Activated gamma-delta T cell treated with Interleukin-2 at 50 U/mL for 16 hours (primary cell): ENCODE measurements around the gene NTM.

ENCODE experiments used
- DNase-seq: peaks from one replicate; pipeline ENCODE4 v3.0.0-alpha.2; 2020

The NTM gene

DNA sequence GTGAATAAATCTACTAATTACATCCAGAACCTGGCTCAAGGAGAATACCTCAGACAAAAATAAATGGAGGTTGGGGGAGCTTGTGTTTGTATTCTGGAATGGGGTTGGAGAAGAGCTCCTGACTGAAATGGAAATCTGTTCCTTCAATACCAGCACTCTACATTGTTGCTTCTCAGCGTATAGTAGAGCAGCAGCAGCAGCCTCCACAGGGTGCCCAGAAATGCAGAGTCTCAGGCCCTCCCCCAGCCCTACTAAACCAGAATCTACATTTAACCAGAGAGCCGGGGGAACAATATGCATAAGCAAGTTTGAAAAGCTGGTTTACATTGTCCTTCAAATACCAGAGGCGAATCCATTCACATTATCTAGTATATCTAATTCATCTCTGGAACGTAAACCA is 474.8 kb downstream of the NTM start:
- no peak for DNase-seq

DNA sequence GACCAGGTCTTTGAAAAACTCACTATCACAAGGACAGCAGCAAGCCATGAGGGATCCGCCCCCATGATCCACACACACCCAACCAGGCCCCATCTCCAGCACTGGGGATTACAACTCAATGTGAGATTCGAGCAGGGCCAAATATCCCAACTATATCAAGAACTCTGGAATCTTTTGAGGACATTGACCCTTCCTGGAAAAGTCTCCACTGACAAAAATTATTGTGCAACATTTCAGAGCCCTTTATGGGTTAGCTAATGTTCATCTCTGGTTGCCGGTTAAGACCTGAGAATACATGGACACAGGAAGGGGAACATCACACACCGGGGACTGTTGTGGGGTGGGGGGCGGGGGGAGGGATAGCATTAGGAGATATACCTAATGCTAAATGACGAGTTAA is 479.1 kb downstream of the NTM start:
- DNase-seq = no peak

DNA sequence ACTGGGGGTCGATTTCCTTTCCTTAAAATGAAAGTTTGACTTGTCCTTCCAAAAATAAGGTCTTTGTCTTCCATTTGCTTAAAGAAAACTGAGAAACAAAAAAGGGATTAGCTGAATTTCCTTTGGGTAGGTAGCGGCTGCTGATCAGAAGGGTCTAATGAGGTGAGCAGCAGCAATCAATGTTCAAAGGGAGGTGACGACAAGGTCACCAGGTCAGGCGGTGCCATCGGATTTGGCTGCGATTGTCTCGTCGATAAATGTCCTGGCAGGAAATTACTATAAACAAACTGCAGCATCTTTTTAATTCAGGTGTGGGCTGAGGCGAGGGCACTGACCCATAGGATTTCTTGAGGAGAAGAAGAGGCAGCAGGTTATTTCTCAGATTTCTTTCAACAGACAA is 480.1 kb downstream of the NTM start:
- no peak for DNase-seq

DNA sequence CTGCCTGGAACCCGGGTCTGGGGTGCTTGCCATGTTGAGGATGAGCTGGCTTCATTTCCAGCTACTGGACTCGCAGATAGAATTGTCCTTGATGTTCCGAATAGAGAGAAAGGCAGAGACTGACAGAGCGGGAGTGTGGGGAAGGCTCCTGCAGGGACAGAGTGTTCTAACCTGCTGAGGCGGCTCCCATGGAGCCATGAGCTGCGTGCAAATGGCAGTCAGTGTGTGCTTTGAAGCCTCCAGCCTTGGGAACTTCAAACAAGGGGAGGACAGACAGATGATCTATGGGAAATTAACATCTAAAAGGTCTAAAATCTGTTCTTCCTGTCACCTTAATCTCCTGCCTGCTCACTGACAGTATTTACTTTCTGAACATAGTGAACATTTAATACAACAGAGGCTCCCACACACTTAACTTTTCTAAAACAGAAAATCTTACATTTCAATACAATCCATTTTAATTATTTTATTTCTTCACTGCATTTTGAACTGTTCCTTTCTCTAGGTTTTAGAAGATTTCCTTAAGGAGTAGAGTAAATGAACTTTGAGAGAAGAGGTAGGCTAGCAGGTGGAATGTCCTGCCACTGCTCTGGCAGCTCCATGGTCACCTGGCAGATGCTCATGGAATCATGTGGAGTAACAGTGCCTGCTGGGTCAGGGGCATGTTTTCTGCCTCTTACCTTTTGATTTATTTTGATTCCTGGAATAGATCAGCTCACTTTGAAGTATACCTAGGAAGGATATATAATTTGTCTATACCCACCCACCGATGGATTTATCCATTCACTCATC is 481.7 kb downstream of the NTM start:
- no peak for DNase-seq

DNA sequence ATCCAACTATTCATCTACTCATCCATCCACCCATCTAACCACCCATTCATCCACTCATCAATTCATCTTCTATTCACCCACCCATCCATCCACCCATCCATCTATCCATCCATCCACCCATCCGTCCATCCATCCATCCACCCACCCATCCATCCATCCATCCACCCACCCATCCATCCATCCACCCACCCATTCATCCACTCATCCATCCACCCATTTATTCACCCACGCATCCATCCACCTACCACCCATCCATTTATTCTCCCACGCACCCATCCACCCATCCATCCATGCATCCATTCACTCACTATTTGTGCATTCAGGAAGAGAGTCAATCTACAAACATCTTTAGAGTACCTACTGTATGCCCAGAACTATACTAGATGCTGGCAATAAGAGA is 482.3 kb downstream of the NTM start:
- no peak for DNase-seq

DNA sequence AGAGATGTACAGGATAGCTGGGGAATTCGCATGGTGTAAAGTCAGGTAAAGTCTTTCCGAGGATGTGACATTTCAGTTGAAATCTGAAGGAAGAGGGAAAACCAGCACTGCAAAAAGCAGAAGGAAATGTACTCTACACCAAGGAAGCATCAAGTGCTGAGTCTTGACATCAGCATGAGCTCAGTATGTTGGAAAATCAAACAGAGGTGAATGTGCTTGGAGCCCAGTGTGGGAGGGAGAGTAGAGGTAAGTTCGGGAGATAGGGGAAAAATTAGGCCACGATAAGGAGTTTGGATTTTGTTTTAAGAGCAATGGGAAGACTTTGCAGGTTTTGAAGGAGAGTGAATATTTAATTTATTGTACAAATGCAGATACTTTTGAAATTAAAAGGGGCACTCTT is 484.0 kb downstream of the NTM start:
- DNase-seq = no peak

DNA sequence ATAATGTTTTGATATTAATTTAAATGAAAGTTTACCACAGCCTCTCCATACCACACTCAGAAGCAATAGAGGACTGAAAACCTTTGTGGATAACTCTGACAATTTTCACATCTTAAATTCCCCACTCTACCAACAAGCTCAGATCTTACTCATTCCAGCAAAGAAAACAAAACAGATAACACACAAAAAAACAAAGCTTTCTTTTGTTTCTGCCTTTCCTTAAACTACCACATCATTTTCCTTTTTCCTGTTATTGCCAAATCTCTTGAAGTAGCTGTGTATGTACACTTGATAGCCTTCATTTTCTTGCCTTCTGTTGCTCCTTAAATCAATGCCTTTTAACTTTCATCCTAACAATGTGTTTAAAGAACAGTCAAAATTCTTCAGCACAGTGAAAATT is 484.9 kb downstream of the NTM start:
- no peak for DNase-seq

DNA sequence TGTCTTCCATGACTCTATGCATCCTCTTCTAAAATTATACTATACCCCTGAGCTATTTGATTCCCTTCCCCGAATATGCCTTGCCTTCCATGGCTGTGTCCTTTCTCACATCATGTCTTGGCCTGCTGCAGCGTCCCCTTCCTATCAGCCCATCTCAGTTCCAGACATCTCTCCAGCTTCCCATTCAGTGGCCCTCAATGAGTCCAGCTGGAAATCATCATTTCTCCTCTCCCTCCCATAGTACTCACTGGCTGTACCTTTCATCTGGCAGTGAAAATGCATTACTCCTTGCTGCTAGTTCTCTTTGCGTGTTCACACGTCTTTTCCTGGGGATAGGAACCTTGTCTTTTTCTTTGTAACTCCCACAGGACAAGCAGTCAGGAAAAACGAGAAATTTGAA is 486.8 kb downstream of the NTM start:
- no peak for DNase-seq

DNA sequence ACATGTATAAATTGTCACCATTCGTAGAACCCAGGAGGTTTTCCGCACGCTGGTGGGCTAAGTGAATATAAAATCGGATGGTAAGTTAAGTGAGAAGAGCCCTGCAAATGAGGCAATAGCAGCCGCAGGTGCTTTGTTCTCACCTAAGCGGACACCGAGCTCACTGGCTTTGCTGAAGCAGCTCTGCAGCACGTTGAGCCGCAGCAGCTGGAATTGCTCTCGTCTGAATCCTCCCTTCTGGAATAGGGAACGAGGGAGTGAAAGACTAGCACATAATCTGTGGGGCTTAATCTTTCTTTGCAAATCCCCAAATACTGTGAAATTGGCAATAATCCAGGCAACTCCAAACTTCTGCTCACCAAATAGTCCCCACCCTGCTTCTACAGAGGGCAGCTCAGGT is 488.1 kb downstream of the NTM start:
- no peak for DNase-seq

DNA sequence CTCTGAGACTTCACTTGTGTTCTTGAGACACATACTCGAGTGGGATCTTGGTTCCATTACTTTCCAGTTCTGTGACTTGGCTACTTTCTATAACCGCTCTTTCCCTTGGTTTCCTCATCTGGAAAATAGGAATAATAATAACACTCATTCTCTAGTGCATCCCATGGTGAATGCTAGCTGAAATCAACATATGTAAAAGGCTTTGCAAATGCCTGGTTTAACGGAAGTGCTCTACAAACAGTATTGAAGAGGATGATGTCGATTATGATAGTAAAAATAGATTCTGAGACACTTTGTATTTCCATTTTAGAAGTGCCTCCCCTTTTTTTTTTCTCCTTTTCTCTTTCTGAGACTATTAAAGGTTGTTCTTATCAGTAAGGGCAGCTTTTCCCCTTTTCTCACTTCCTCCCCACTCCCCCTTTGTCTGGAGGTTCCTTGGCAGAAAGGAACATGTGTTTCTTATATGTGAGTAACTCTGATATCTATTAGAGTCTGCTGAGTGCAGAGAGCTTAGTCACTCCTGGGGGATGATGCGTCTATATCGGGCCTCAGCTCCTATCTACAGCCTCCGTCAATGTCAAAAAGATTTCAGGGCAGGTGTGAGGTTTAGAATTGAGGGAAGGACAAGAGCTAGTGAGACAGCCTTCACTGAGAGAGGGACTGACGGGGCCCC is 489.3 kb downstream of the NTM start:
- DNase-seq = no peak

DNA sequence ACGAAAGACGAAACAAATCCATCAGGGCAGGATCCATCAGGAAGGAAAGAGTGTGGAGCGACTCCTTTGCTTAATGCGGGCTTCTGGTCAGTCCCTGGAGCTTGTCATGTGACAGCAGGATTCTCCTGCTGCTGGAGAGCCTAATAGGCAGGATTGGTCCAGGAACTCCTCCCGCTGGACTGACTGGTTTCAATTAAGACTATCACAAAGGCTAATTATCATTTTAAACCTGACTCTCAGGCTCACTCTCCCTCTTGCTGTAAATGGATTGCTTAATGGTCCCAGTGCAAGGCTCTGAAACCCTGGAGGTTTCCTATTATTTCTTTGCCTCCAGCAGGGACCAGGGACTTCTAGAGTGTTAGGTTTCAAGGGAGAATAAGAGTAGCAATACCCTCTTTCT is 493.8 kb downstream of the NTM start:
- no peak for DNase-seq

DNA sequence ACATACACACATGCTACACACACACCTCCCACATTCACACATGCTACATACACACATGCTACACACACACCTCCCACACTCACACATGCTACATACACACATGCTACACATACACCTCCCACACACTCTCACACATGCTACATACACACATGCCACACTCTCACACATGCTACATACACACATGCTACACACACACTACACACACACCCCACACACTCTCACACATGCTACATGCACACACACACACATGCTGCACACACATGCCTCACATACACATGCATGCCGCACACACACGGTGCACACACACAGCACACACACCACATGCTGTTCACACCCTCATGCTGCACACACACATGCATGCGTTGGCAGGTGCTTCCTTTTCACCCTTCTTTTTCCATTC is 495.4 kb downstream of the NTM start:
- no peak for DNase-seq

DNA sequence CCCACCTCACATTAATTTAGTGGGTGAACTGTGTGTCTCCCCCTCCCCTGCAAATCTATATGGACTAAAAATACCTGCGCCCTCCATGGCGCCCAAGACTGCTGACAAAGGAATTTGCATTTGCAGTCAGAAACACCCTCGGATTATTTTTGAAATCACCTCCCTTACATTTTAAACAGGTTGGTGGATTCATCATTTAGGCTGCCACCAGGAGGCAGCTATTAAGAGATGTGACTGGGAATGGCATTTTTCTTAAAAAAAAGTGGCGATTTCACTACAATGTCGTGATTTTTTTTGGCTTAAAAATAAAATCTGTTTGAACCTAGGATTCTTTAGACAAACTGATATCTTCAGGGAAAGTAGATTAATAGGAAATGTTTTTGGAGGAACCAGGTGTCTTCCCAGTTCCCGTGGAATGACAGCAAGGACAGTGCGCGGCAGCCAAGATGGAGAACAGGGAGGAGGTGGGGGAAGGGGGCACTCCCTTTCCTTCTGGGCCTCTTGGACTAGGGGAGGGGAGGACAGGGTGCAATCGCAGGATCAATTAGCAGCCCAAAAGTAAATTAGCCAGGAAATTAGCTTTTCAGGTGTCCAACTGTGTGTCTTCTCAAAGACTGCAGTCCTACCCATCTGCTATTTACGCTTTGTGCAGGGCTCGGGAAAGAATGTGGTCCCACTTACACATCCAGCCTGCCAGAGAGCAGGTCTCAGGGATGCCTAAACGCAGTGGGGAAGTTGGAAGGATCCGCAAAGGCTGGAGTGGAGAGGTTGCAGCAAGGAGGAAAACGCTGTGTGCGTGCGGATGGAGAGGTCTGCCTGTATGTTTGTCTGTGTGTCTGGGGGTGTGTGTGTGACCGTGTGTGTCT is 496.4 kb downstream of the NTM start:
- no peak for DNase-seq

DNA sequence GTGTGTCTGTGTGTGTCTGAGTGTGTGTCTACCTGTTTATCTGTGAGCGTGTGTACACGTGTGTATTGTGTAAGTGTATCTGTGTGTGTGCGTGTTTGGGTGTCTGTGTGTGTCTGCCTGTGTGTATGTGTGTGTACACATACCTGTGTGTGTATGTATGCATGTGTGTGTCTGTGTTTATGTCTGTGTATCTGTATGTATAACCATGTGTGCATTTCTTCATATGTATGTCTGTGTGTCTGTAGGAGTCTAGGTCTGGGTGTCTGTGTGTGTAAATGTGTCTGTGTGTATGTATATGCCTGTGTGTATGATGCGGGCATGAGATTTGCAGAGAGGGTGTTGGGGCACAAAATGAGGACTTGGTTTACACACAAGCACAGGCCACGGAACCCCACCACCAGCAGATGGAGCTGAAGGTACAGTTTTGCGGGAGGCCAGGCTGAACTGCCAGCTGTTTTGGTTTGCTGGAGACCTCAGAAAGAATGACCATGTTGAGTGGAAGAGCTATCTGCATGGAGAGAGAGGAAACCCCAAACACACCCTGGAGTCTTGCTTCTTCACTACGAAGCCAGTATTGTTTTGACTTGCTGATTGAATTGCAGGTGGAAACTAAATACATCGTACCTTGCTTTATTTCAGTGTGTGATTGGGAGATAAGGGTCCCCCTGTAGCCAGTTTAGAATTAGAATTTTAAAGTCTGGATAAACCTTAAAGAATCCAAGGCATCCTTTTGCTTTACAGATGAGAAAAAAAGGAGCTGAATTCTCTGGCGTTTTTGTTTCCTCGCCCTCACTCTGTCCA is 497.2 kb downstream of the NTM start:
- DNase-seq = no peak

DNA sequence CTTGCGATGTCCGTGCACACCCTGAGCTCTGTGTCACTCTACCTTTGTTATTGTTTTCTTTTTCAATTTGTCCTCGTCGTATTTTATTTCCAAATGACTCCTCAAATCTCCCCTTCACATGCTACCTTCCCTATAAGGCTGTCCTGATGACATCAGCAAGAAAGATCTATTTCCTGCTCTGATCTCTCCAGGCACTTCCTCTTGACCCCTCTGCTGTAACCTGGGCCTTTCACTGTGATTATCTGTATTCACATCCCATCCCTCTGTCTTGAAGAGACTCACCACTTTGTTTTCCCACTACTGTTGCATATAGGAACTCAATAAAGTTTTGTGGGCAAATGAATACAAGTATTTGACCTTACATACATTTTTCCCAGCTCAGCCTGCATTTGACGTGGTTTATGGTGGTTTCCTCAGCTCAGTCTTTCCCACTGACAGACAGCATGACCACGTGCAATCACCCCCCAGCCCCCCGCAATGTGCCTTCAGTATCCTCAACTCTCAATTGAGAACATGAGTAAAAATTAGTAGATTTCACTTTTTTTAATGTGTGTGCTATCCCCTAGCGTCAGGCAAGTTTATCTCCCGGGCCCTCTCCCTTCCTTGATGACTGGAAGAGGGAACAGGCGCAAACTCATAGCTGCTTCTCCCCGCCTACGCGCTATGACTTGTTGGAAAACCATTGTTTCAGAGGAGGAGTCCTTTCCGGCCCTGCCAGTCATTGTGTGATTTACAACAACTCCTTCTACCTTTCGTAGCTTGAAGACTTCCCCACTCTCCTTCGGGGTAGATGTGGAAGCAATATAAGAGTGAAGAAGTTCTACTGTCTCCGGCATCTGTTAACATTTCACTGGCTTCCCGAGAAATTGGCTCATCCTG is 498.5 kb downstream of the NTM start:
- no peak for DNase-seq

DNA sequence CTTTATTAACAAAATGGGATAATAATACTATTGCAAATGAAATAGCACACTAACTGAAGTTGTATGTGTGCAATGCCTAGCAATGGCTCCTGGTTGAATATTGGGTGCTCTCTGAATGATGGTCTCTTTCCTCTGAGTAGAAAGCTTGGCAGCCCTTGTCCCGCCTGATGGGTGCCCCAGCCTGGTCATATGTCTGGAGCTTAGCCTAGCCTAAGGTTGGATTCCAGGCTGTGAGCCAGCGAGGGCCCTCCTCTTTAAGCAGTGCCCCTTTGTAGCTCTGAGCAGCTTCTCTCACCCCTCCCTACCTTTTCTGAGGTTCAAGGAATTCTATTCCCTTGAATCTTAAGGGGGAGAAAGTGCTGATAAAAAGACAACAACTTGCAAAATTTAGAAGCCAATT is 499.9 kb downstream of the NTM start:
- no peak for DNase-seq

DNA sequence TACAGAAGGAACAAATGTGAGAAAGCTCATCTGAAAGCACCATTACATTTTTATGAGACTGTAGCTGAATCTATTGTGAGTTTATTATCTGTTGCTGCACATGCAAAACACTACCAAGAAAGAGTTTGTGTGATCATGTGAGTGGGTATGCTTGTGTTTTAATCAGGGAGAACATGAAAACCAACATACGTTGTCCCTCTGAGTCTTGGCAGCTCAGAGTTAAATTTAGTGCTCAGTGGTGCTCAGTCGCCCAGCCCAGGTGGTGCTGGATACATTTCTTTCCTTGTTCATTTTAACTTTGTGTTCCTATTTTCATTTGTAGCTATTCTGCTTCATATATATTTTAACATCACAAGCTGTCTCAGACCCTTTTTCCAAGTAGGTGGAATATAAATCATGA is 500.6 kb downstream of the NTM start:
- no peak for DNase-seq

DNA sequence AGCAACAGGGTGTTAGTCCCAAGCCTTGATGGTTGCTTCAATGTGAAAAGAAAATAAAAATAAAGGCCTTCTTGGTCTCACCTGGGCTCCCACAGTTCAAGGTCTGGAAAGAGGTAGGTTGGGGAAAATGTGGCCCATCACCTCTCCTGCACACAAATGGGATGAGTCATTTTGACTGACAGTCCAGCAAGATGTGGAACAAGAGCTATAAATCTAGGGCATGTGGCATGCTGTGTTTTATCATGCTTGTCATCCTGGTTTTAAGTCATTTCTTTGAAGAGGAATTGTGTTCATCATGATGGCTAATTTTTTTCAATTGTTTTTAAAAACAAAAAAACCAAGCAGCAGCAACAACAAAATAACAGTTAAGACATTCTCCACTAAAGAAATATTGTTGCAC is 503.7 kb downstream of the NTM start:
- no peak for DNase-seq

DNA sequence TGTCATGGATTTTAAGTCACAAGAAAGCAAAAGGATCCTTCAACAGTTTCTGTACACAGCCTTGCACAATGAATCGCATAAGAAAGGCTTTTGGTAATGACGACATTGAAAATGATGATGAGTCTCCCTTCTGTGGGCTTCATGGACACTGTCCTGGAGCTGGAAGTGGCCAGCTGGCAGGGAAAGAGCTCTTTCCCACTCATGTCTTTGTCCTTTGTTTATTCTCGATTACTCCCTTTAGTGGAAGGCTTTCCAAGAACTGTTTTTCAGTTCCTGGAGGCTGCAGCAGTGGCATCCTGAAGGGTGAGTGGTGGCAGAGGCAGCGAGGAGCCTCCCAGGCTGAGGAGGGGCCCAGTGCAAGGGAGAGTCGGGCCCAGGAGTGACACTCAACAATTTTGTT is 505.2 kb downstream of the NTM start:
- DNase-seq = no peak

DNA sequence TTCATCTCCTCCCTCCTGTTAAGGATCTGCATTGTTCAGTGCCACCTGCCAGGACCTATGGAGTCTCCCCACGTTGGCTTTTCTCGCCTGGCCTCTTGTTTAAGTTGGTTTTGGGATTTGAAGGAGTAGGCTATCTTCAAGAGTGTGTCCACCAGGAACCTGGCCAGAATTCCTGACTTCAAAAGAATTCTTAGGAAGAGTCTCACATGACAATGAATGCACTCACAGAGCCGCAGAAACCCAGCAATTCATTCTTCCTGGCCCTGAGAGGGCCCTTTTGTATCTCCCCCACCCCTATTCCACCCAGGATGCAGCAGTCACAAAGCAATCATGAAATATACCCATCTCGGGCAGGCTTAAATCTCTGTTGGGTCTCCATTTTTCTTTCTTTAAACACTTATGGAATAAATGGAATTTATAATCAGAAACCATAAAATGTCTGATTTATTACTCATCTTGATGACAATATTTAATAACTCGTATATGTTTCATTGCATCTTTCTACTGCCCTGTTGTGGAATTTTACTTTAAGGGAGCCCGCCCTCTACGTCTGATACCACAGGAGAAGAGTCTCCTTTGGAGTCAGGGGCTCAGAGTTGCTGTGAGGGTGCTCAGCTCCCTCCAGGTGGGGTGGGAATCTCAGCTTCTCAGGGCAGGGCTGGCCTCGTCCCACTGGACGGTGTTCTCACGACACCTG is 507.0 kb downstream of the NTM start:
- no peak for DNase-seq

DNA sequence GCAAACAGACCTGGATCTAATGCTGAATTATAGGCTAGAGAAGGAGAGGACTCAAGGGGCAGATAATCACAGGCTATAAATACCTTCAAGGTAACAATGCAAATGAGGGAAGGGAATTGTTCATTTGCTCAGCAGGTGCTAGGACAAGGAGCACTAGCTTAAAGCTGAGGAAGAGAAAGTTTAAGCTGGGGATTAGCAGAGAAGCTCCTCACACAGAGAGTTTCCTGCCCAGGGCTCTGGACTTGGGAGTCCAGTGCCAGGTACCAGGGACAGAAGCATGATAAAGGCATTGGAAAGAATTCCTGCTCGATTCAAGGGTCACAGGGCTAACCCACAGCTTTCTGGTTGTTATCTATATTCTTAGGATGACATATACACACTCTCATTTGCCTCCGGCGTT is 509.9 kb downstream of the NTM start:
- DNase-seq = no peak
